ENCODE data around the gene NDFIP2. TPM values are rescaled to one million over a fixed set of nuclear protein-coding genes. Genes with fewer than 3 reads are reported as not detected.

The NDFIP2 gene
- total and polyA plus RNA-seq, 2 donors (not counting 3 experiments of a cell fraction or from before 2014, with no cell fraction given) = 7.9 to 18.5 TPM

DNA sequence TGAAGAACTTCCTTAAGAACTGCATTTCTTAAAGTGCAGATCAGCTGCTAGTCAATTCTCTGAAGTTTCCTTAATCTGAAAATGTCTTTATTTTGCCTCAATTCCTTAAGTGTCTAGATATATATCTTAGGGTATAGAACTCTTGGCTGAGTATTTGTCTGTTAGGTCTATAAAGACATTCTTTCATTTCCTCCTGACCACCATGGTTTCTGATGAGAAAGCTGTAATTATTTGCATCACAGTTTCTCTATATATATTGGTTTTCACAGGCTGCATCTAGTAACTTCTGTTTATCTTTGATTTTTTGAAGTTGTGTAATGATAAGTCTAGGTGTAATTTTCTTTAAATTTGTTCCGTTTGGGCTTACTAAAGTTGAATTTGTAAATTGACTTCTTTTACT, 15.2 kb downstream of the NDFIP2 start:
- Histone ChIP-seq H3K27ac (ENCODE audit: insufficient read depth, low read depth, low read length) (no peak overlapping the region), H2AFZ (ENCODE audit: low read depth, low read length) (no peak overlapping the region), H3K4me2 (ENCODE audit: insufficient read depth, low read length) (no peak overlapping the region), H3K79me2 (ENCODE audit: control insufficient read depth, insufficient read depth, low read length) (peaks cover 7% of the 10 kb centered on the region), H3K4me1 (ENCODE audit: control insufficient read depth, extremely low read depth, insufficient read depth, low read length) (no peaks in the 10 kb centered on the region), H3K9ac (replicated peaks; ENCODE audit: extremely low read depth, insufficient read depth, low read length) (no peak overlapping the region), H3K4me3 (replicated peaks in 1 of 3; ENCODE audit: insufficient read depth in 1 of 3, low read depth in 1 of 3, low read length in 3 of 3) (no peak overlapping the region), H3K9me3 (replicated peaks; ENCODE audit: control insufficient read depth, insufficient read depth, low read length) (no peaks in the 10 kb centered on the region), H3K36me3 (ENCODE audit: control insufficient read depth in 2 of 2, extremely low read depth in 1 of 2, insufficient read depth in 2 of 2, low read length in 2 of 2) (no peaks in the 10 kb centered on the region), H3K9me1 (replicated peaks; ENCODE audit: control insufficient read depth, extremely low read depth, insufficient read depth, low read length) (no peaks in the 10 kb centered on the region), H4K20me1 (replicated peaks; ENCODE audit: control insufficient read depth, extremely low read depth, insufficient read depth, low read length) (no peaks in the 10 kb centered on the region), H3K27me3 (ENCODE audit: control insufficient read depth in 2 of 2, insufficient read depth in 2 of 2, low read length in 2 of 2) (no peaks in the 10 kb centered on the region)
- dilution Hi-C loops (cut with MboI; ENCODE audit: extremely low pct_ligation_motif_present, low sequenced_read_pairs) = no loop called here
- ChIA-PET POLR2A (no interaction called here), CTCF (interaction anchor here (0.9 to 1.4 kb wide), 3 partner anchors 17 to 72 kb away, joined by 3 to 6 read pairs (median 4); no protein-coding TSS in a partner anchor)
- TF ChIP-seq POLR2A (IDR thresholded peaks at IDR 0.05; ENCODE audit: low read depth, low read length) (no peak), MYC (IDR thresholded peaks at IDR 0.05; ENCODE audit: low read depth, low read length) (no peak), FOS (IDR thresholded peaks at IDR 0.05; ENCODE audit: borderline replicate concordance, insufficient read depth, low read length) (no peak), GATA2 (IDR thresholded peaks at IDR 0.05; ENCODE audit: insufficient read depth, insufficient read length, low read depth, low read length) (no peak), MAX (IDR thresholded peaks at IDR 0.05; ENCODE audit: insufficient read depth, insufficient read length) (no peak), JUN (IDR thresholded peaks at IDR 0.05; ENCODE audit: borderline replicate concordance, insufficient read depth, insufficient read length, low read depth) (no peak), EZH2 (IDR thresholded peaks at IDR 0.05; ENCODE audit: borderline replicate concordance, low read depth, low read length, severe bottlenecking) (no peak), POLR2AphosphoS5 (IDR thresholded peaks at IDR 0.05; ENCODE audit: insufficient read depth, low read depth, low read length) (no peak)
- TF ChIP-seq, protein P1, sequence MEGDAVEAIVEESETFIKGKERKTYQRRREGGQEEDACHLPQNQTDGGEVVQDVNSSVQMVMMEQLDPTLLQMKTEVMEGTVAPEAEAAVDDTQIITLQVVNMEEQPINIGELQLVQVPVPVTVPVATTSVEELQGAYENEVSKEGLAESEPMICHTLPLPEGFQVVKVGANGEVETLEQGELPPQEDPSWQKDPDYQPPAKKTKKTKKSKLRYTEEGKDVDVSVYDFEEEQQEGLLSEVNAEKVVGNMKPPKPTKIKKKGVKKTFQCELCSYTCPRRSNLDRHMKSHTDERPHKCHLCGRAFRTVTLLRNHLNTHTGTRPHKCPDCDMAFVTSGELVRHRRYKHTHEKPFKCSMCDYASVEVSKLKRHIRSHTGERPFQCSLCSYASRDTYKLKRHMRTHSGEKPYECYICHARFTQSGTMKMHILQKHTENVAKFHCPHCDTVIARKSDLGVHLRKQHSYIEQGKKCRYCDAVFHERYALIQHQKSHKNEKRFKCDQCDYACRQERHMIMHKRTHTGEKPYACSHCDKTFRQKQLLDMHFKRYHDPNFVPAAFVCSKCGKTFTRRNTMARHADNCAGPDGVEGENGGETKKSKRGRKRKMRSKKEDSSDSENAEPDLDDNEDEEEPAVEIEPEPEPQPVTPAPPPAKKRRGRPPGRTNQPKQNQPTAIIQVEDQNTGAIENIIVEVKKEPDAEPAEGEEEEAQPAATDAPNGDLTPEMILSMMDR (IDR thresholded peaks at IDR 0.05; ENCODE audit: extremely low read depth in 1 of 2, insufficient read depth in 1 of 2, low read depth in 1 of 2, low read length in 2 of 2) = no peak
- intact Hi-C loops (cut with micrococcal nuclease) = no loop called here
- DNase-seq (ENCODE audit: low read depth, low spot score) (no peak), FAIRE-seq (no peak)
- BruUV-seq (replicated peaks) = no TSS peak

All from endothelial cell of umbilical vein (primary cell).